Liver (tissue), 3 donors: ENCODE measurements around the gene ZNF664.

ENCODE experiments used
- GABPA ChIP-seq, 2 donors: IDR thresholded peaks in 1 of 2; conservative IDR thresholded peaks in 1 of 2; 2 replicates each; pipeline ENCODE4 v1.6.1; 2016; ENCODE audit warnings: antibody characterized with exemption in 2 of 2, mild to moderate bottlenecking in 1 of 2, moderate library complexity in 1 of 2
- NR2F2 ChIP-seq: IDR thresholded peaks from 2 replicates; pipeline ENCODE4 v1.6.1; 2016; ENCODE audit warnings: antibody characterized with exemption
- RXRA ChIP-seq, 2 donors: IDR thresholded peaks; 2 replicates each; pipeline ENCODE4 v1.6.1; 2017 to 2018; ENCODE audit warnings: antibody characterized with exemption in 2 of 2, mild to moderate bottlenecking in 1 of 2
- SP1 ChIP-seq: IDR thresholded peaks from 2 replicates; pipeline ENCODE4 v1.6.1; 2018; ENCODE audit warnings: antibody characterized with exemption, mild to moderate bottlenecking
- TF ChIP-seq, protein P1 (sequence below): fragments of 150-350 bp; IDR thresholded peaks from 2 replicates; pipeline ENCODE4 v1.5.1; 2017; ENCODE audit warnings: improper control_type of control experiment, low read depth, low read length; ENCODE audit not compliant: missing input control
- TF ChIP-seq, protein P2 (sequence below): IDR thresholded peaks from 2 replicates; pipeline ENCODE4 v1.6.1; 2016; ENCODE audit warnings: antibody characterized with exemption
- TF ChIP-seq, protein P3 (sequence below): IDR thresholded peaks from 2 replicates; pipeline ENCODE4 v1.6.1; 2016; ENCODE audit warnings: antibody characterized with exemption
- TF ChIP-seq, protein P4 (sequence below): IDR thresholded peaks from 2 replicates; pipeline ENCODE4 v1.6.1; 2016; ENCODE audit warnings: antibody characterized with exemption, mild to moderate bottlenecking
- donor health status: healthy.
- donor health status: healthy.

DNA sequence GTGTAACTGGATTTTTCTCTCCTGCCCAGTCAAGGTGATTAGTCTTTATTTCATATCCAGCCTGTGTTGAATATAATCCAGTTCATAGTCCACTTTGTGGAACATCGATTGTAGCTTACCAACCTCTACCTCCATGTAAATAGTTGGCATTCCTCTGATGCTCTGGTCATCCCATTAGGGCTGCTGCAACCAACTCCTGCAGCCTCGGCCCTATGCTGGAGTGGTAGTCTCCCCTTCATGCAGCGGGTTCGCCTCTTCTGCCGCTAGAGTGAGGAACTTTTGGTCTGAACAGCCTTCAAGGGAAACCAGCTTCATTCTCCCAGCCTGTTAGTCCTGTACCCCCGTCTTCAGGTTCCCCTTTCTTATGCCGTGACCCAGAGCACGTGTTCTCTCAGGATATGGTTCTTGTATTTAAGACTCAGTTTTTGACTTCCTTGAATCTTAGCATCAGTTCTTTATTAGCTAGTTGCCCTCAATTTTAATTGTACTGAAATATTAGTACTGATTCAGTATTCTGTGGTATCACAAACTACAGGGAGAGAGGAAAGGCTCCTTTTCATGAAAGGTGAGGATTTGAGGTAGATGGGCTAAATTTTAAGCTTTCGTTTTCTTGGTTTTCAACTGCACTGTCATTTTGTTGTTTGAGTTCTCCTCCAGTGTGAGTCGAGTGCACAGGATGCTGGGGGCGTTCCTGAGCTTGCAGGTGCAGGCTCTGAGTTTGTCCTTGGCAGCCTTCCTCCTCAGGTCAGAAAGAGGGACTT, 33.2 kb downstream of the ZNF664 start:
- TF ChIP-seq, protein P1, sequence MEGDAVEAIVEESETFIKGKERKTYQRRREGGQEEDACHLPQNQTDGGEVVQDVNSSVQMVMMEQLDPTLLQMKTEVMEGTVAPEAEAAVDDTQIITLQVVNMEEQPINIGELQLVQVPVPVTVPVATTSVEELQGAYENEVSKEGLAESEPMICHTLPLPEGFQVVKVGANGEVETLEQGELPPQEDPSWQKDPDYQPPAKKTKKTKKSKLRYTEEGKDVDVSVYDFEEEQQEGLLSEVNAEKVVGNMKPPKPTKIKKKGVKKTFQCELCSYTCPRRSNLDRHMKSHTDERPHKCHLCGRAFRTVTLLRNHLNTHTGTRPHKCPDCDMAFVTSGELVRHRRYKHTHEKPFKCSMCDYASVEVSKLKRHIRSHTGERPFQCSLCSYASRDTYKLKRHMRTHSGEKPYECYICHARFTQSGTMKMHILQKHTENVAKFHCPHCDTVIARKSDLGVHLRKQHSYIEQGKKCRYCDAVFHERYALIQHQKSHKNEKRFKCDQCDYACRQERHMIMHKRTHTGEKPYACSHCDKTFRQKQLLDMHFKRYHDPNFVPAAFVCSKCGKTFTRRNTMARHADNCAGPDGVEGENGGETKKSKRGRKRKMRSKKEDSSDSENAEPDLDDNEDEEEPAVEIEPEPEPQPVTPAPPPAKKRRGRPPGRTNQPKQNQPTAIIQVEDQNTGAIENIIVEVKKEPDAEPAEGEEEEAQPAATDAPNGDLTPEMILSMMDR: no peak
- no peak for TF ChIP-seq RXRA (IDR thresholded peaks at IDR 0.05)
- TF ChIP-seq NR2F2: no peak
- peak; percentile 21 for TF ChIP-seq SP1
- TF ChIP-seq, protein P2, sequence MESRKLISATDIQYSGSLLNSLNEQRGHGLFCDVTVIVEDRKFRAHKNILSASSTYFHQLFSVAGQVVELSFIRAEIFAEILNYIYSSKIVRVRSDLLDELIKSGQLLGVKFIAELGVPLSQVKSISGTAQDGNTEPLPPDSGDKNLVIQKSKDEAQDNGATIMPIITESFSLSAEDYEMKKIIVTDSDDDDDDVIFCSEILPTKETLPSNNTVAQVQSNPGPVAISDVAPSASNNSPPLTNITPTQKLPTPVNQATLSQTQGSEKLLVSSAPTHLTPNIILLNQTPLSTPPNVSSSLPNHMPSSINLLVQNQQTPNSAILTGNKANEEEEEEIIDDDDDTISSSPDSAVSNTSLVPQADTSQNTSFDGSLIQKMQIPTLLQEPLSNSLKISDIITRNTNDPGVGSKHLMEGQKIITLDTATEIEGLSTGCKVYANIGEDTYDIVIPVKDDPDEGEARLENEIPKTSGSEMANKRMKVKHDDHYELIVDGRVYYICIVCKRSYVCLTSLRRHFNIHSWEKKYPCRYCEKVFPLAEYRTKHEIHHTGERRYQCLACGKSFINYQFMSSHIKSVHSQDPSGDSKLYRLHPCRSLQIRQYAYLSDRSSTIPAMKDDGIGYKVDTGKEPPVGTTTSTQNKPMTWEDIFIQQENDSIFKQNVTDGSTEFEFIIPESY: no peak
- TF ChIP-seq GABPA (IDR thresholded peaks at IDR 0.05 in 1 of 2, conservative IDR thresholded peaks at IDR 0.05 in 1 of 2): no peak
- TF ChIP-seq, protein P3, sequence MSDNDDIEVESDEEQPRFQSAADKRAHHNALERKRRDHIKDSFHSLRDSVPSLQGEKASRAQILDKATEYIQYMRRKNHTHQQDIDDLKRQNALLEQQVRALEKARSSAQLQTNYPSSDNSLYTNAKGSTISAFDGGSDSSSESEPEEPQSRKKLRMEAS: no peak
- TF ChIP-seq, protein P4, sequence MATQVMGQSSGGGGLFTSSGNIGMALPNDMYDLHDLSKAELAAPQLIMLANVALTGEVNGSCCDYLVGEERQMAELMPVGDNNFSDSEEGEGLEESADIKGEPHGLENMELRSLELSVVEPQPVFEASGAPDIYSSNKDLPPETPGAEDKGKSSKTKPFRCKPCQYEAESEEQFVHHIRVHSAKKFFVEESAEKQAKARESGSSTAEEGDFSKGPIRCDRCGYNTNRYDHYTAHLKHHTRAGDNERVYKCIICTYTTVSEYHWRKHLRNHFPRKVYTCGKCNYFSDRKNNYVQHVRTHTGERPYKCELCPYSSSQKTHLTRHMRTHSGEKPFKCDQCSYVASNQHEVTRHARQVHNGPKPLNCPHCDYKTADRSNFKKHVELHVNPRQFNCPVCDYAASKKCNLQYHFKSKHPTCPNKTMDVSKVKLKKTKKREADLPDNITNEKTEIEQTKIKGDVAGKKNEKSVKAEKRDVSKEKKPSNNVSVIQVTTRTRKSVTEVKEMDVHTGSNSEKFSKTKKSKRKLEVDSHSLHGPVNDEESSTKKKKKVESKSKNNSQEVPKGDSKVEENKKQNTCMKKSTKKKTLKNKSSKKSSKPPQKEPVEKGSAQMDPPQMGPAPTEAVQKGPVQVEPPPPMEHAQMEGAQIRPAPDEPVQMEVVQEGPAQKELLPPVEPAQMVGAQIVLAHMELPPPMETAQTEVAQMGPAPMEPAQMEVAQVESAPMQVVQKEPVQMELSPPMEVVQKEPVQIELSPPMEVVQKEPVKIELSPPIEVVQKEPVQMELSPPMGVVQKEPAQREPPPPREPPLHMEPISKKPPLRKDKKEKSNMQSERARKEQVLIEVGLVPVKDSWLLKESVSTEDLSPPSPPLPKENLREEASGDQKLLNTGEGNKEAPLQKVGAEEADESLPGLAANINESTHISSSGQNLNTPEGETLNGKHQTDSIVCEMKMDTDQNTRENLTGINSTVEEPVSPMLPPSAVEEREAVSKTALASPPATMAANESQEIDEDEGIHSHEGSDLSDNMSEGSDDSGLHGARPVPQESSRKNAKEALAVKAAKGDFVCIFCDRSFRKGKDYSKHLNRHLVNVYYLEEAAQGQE: no peak
